Colonic mucosa (tissue), 4 donors: Measurements from ENCODE around the gene FCN3. TPM values are rescaled to one million over a fixed set of nuclear protein-coding genes. Genes with fewer than 3 reads are reported as not detected.

Source experiments
- DNase-seq: peaks from one replicate; pipeline ENCODE4 v3.0.0-alpha.2; 2020
- H3K27ac ChIP-seq: fragments of 200-600 bp; one replicate; pipeline ENCODE4 v1.8.0; 2021
- H3K27me3 ChIP-seq: fragments of 200-600 bp; one replicate; pipeline ENCODE4 v1.8.0; 2021
- H3K36me3 ChIP-seq: fragments of 200-600 bp; one replicate; pipeline ENCODE4 v1.8.0; 2021
- H3K4me1 ChIP-seq: fragments of 200-600 bp; one replicate; pipeline ENCODE4 v1.8.0; 2021; ENCODE audit warnings: mild to moderate bottlenecking
- H3K4me3 ChIP-seq: fragments of 200-600 bp; one replicate; pipeline ENCODE4 v1.8.0; 2021
- H3K9ac ChIP-seq, 2 donors: one replicate each; pipeline ENCODE4 v1.7.0; 2013; ENCODE audit warnings: control low read depth in 2 of 2, low read depth in 2 of 2, low read length in 2 of 2
- H3K9me3 ChIP-seq: fragments of 200-600 bp; one replicate; pipeline ENCODE4 v1.8.0; 2021
- CTCF ChIP-seq: fragments of 200-600 bp; IDR thresholded peaks from one replicate; pipeline ENCODE4 v1.8.0; 2022; ENCODE audit warnings: antibody characterized with exemption, mild to moderate bottlenecking
- intact Hi-C: fragments of 100-400 bp; cut with DNase I; formaldehyde crosslinking; loops from one replicate; pipeline ENCODE4 v1.14.1; 2022
- total RNA-seq, 2 donors: library from RNA; stranded (reverse); fragmentation: NEBNext Ultra II Directional in 1 of 2; extraction: Animal tissue kit (Norgen Biotek cat#: 25700) in 1 of 2; gene quantifications; one replicate each; pipeline ENCODE4 v1.2.1, GENCODE V29; 2021
- donor health status: healthy.
- donor health status: DM: no; HTN: no; CAD: no.
- donor health status: DM: no; HTN: no; CAD: no.

The FCN3 gene
- total RNA-seq, 2 donors from 2014 or later, result 0.42 to 1.5 TPM

GRCh38 chr1:27350663-27351540, 23.7 kb downstream of the FCN3 start:
- H3K36me3 ChIP-seq, result no peaks in the 10 kb centered on the region
- peak; percentile 60 for DNase-seq
- H3K9ac ChIP-seq, result peak overlapping the region in 1 of 2 donors; percentile 39
- H3K4me3 ChIP-seq, result peak overlapping the region; percentile 2
- H3K4me1 ChIP-seq, result peaks cover 14% of the 10 kb centered on the region
- intact Hi-C loops, result no loop called here
- no peak overlapping the region for H3K27ac ChIP-seq
- no peak for TF ChIP-seq CTCF
- H3K9me3 ChIP-seq, result no peaks in the 10 kb centered on the region
- no peaks in the 10 kb centered on the region for H3K27me3 ChIP-seq

- H3K27me3 ChIP-seq, result no peaks in the 10 kb centered on the region
- intact Hi-C loops, result no loop called here
- H3K9me3 ChIP-seq, result no peaks in the 10 kb centered on the region
- H3K4me3 ChIP-seq, result peak overlapping the region; percentile 51
- no peaks in the 10 kb centered on the region for H3K36me3 ChIP-seq
- peak; percentile 74 for DNase-seq
- peak overlapping the region; percentile 26 to 39 for H3K9ac ChIP-seq
- H3K27ac ChIP-seq, result no peak overlapping the region
- H3K4me1 ChIP-seq, result peaks cover 14% of the 10 kb centered on the region
- TF ChIP-seq CTCF, result no peak
Observed at GRCh38 chr1:27349784-27350662, 24.6 kb downstream of the FCN3 start.

DNA sequence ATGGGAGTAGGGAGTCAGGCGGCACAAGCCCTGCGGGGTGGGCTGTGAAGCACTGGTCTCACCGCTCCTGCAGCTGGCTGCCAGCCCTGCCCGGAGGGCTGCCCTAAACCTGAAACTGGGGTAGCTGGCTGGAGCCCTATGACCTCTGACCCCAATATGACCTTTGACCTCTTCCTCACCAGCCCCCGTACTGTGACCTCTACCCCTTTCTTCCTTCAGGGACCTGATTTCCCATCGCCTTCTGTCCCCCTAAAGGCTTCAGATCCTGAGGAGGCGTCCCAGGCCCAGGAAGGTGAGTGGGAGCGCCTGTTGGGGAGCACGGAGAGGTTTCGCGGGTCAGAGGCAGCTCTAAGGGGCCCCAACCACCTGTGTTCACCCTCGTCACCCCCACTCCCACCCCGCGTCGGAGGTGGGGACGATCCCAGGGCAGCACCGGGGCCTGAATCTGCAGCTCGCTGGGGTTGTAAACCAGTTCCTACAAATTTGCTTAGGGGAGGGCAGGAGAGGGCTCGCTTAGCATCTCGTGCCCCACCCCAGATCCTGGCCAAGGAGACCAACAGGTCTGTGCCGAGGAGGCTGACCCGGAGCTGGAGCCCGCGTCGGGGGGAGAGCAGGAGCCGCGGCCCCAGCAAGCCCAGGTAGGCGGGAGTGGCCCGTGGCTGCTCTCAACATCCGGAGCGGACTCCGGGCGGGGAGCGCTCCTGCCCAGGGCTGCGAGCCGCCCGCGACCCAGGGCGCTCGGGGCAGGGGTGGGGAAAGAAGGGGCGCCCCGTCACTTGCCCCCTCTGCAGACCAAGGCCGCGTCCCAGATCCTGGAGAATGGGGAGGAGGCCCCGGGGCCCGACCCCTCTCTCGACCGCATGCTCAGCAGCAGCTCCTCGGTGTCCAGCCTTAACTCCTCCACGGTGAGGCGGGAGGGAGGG, 25.5 kb downstream of the FCN3 start:
- peak overlapping the region; percentile 51 for H3K4me3 ChIP-seq
- H3K36me3 ChIP-seq, result no peaks in the 10 kb centered on the region
- peaks cover 14% of the 10 kb centered on the region for H3K4me1 ChIP-seq
- H3K27me3 ChIP-seq, result no peaks in the 10 kb centered on the region
- intact Hi-C loops, result no loop called here
- no peak overlapping the region for H3K27ac ChIP-seq
- DNase-seq, result peak; percentile 78
- H3K9me3 ChIP-seq, result no peaks in the 10 kb centered on the region
- H3K9ac ChIP-seq, result peak overlapping the region; percentile 33 to 58
- TF ChIP-seq CTCF, result no peak

DNA sequence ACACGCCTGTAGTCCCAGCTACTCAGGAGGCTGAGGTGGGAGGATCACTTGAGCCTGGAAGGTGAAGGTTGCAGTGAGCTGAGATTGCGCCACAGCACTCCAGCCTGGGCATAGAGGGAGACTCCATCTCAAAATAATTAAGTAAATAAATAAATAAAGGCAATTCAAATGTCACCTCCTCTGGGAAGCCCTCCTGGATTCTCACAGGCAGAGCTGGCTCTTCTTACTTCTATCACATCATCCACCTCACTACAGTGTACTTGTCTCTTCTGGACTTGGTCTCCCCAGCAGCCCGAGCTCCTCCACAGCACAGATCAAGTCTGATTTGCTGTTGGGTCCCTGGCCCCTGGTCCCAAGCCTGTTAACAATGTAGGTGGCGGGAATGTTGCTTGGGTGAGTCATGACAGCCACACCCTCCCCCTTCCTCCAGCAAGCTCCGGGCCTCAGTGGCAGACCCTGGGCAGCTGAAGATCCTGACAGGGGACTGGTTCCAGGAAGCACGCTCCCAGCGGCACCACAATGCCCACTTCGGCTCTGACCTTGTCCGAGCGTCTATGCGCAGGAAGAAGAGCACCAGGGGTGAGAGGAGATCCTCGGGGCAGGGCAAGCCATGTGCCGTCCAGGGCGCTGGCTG, 27.5 kb downstream of the FCN3 start:
- no peak overlapping the region for H3K4me3 ChIP-seq
- no peak for TF ChIP-seq CTCF
- H3K9me3 ChIP-seq, result no peaks in the 10 kb centered on the region
- no peak overlapping the region for H3K27ac ChIP-seq
- peaks cover 14% of the 10 kb centered on the region for H3K4me1 ChIP-seq
- intact Hi-C loops, result no loop called here
- no peak for DNase-seq
- H3K36me3 ChIP-seq, result no peaks in the 10 kb centered on the region
- H3K27me3 ChIP-seq, result no peaks in the 10 kb centered on the region
- no peak overlapping the region for H3K9ac ChIP-seq
